Activated T-helper 17 cell treated with anti-CD3 and anti-CD28 coated beads, Interleukin-2, amount 50 U/mL, for 72 hours (primary cell): ENCODE data around the gene YPEL3. TPM values are rescaled to one million over a fixed set of nuclear protein-coding genes. Genes with fewer than 3 reads are reported as not detected.

Experiments
- ATAC-seq: fragments of 150-1000 bp; cut with Tn5 transposase; replicated peaks from 2 replicates; pipeline ENCODE4 v1.10.0; 2021; ENCODE audit warnings: mild to moderate bottlenecking, moderate library complexity
- H3K27ac Mint-ChIP-seq: one replicate; pipeline ENCODE4 v1.8.0; 2022; ENCODE audit warnings: mixed read lengths
- H3K27me3 Mint-ChIP-seq: one replicate; pipeline ENCODE4 v1.8.0; 2022; ENCODE audit warnings: mixed read lengths
- H3K36me3 Mint-ChIP-seq: one replicate; pipeline ENCODE4 v1.8.0; 2022; ENCODE audit warnings: low read depth, mild to moderate bottlenecking, mixed read lengths
- H3K4me1 Mint-ChIP-seq: one replicate; pipeline ENCODE4 v1.8.0; 2022; ENCODE audit warnings: mixed read lengths
- H3K4me3 Mint-ChIP-seq: one replicate; pipeline ENCODE4 v1.8.0; 2022; ENCODE audit warnings: mild to moderate bottlenecking, mixed read lengths
- H3K9me3 Mint-ChIP-seq: one replicate; pipeline ENCODE4 v1.8.0; 2022; ENCODE audit warnings: mixed read lengths
- total RNA-seq, 2 donors: library from RNA; stranded (reverse); gene quantifications; one replicate each; pipeline ENCODE4 v1.2.3, GENCODE V29; 2022

The YPEL3 gene
- total RNA-seq, 2 donors from 2014 or later = 34.7 to 107 TPM

GRCh38 chr16:30112197-30113030 is 16.4 kb upstream of the YPEL3 start:
- peak overlapping the region; percentile 63 for H3K27ac Mint-ChIP-seq
- ATAC-seq = peak; percentile 80
- H3K27me3 Mint-ChIP-seq = no peaks in the 10 kb centered on the region
- H3K9me3 Mint-ChIP-seq = no peaks in the 10 kb centered on the region
- no peak overlapping the region for H3K4me3 Mint-ChIP-seq
- H3K4me1 Mint-ChIP-seq = peaks cover 5% of the 10 kb centered on the region
- peaks cover 47% of the 10 kb centered on the region for H3K36me3 Mint-ChIP-seq

DNA sequence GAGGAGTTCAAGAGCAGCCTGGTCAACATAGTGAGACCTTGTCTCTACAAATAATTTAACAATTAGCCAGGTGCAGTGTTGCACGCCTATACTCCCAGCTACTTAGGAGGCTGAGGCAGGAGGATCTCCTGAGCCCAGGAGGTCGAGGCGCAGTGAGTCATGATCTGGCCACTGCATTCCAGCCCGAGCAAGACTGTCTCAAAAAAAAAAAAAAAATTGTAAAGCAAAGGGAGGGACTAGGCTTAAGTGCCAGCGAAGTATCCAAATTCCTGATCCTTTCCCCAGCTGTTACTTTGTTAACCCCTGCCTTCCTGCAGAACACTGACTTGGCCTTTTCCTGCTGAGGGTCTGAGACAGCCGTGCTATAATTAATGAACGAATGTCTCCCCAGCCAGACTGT is 14.6 kb upstream of the YPEL3 start:
- Mint-ChIP-seq H3K9me3 (no peaks in the 10 kb centered on the region), H3K4me1 (peaks cover 5% of the 10 kb centered on the region), H3K36me3 (peaks cover 46% of the 10 kb centered on the region), H3K27me3 (no peaks in the 10 kb centered on the region), H3K4me3 (no peak overlapping the region), H3K27ac (no peak overlapping the region)
- ATAC-seq = no peak

GRCh38 chr16:30108059-30108850 is 12.2 kb upstream of the YPEL3 start:
- peaks cover 4% of the 10 kb centered on the region for H3K4me1 Mint-ChIP-seq
- no peak overlapping the region for H3K4me3 Mint-ChIP-seq
- no peak for ATAC-seq
- no peak overlapping the region for H3K27ac Mint-ChIP-seq
- H3K36me3 Mint-ChIP-seq = peaks cover 42% of the 10 kb centered on the region
- H3K9me3 Mint-ChIP-seq = no peaks in the 10 kb centered on the region
- H3K27me3 Mint-ChIP-seq = no peaks in the 10 kb centered on the region

DNA sequence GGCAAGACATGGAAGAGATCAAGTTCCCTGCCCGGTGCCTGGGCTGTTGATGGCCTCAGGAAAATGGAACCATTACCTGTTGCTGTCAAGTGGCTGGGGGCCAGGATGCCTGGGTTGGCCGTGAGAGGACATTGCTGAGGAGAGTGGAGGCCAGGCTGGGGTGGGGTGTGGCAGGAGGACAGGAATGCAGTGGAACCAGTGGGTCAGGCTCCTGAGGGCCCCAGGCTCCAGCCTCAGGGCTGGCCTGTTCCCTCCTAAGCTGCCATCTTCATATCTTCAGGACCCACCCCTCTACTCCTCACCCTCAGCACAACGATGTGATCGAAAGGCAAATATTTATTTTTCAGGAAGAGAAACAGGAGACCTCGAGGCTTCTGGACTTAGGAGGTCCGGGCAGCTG is 8.5 kb upstream of the YPEL3 start:
- Mint-ChIP-seq H3K27ac (no peak overlapping the region), H3K9me3 (no peaks in the 10 kb centered on the region)

GRCh38 chr16:30104090-30104489 is 8.1 kb upstream of the YPEL3 start:
- H3K27ac Mint-ChIP-seq = no peak overlapping the region
- H3K4me1 Mint-ChIP-seq = no peaks in the 10 kb centered on the region
- H3K36me3 Mint-ChIP-seq = peaks cover 29% of the 10 kb centered on the region
- no peaks in the 10 kb centered on the region for H3K27me3 Mint-ChIP-seq
- H3K9me3 Mint-ChIP-seq = no peaks in the 10 kb centered on the region
- H3K4me3 Mint-ChIP-seq = no peak overlapping the region
- no peak for ATAC-seq

More for the DNA sequence above, 8.5 kb upstream of the YPEL3 start:
- Mint-ChIP-seq H3K36me3 (peaks cover 29% of the 10 kb centered on the region), H3K27me3 (no peaks in the 10 kb centered on the region), H3K4me1 (no peaks in the 10 kb centered on the region), H3K4me3 (no peak overlapping the region)
- ATAC-seq = no peak

GRCh38 chr16:30096862-30097563 is 1.0 kb upstream of the YPEL3 start:
- Mint-ChIP-seq H3K4me3 (peak overlapping the region; percentile 80), H3K36me3 (peaks cover 37% of the 10 kb centered on the region), H3K4me1 (peaks cover 24% of the 10 kb centered on the region), H3K9me3 (peaks cover 5% of the 10 kb centered on the region), H3K27me3 (no peaks in the 10 kb centered on the region), H3K27ac (peak overlapping the region; percentile 79)
- ATAC-seq = no peak

DNA sequence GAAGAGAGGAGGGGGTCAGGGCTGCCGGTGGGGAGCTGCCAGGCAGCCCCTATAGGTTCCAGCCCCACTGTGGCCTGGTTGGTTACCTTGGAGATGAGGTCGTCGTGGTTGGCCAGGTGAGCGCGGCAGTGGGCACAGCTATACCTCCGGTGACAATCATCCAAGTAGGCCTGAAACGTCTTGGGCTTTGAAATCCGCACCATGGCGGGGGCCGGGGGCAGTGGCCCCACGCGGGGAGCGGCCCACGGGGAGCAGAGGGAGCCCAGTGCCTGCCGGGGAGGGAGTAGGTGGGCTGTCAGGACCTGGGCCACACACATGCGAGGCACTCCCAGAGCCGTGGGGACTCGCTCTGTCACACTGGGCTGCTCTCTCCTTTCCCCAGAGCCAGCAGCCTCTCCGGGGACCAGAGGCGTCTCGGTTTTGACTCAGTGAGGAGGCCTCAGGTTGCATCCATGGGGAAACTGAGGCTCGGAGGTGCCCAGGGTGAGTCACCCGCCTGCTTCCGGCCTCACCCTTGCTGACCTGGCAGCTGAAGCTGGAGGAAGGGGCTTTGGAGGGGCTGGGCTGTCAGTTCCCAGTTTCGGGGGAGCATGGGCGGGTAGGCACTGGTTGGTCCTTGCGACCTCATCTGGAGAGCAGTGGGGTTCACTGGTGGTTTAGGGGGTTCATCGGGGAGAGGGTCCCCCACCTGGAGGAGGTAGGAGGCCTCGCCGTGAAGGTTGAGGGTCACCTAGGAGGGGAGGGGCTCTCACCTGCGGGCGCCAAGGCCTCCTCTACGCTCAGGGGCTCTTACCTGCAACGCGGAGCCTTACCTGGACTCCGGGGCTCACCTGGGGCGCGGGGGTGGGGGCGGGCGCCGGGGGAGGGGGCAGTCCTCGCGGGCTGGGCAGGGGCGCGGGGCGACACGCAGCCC is 591 bp downstream of the YPEL3 start:
- peak overlapping the region; percentile 95 for H3K4me3 Mint-ChIP-seq
- H3K4me1 Mint-ChIP-seq = peaks cover 24% of the 10 kb centered on the region

GRCh38 chr16:30094541-30095165 is 1.4 kb downstream of the YPEL3 start:
- peaks cover 24% of the 10 kb centered on the region for H3K4me1 Mint-ChIP-seq
- H3K27ac Mint-ChIP-seq = peak overlapping the region; percentile 81
- H3K9me3 Mint-ChIP-seq = peaks cover 5% of the 10 kb centered on the region
- no peaks in the 10 kb centered on the region for H3K27me3 Mint-ChIP-seq
- ATAC-seq = no peak
- H3K36me3 Mint-ChIP-seq = peaks cover 37% of the 10 kb centered on the region
- H3K4me3 Mint-ChIP-seq = peak overlapping the region; percentile 95

More for the DNA sequence above, 591 bp downstream of the YPEL3 start:
- peaks cover 5% of the 10 kb centered on the region for H3K9me3 Mint-ChIP-seq
- peak overlapping the region; percentile 81 for H3K27ac Mint-ChIP-seq
- ATAC-seq = no peak
- H3K36me3 Mint-ChIP-seq = peaks cover 37% of the 10 kb centered on the region
- H3K27me3 Mint-ChIP-seq = no peaks in the 10 kb centered on the region

- H3K27ac Mint-ChIP-seq = peak overlapping the region; percentile 87
- peak; percentile 74 for ATAC-seq
- H3K9me3 Mint-ChIP-seq = peaks cover under 1% of the 10 kb centered on the region
- peaks cover 37% of the 10 kb centered on the region for H3K36me3 Mint-ChIP-seq
- no peaks in the 10 kb centered on the region for H3K27me3 Mint-ChIP-seq
- H3K4me3 Mint-ChIP-seq = peak overlapping the region; percentile 95
- peaks cover 20% of the 10 kb centered on the region for H3K4me1 Mint-ChIP-seq
These were observed 3.5 kb downstream of the YPEL3 start for GRCh38 chr16:30092373-30093010.

- ATAC-seq = peak; percentile 79
- H3K9me3 Mint-ChIP-seq = no peaks in the 10 kb centered on the region
- H3K27me3 Mint-ChIP-seq = no peaks in the 10 kb centered on the region
- H3K36me3 Mint-ChIP-seq = peaks cover 33% of the 10 kb centered on the region
- H3K4me3 Mint-ChIP-seq = peak within 1 kb of the TSS; percentile 95
- H3K4me1 Mint-ChIP-seq = peaks cover 20% of the 10 kb centered on the region
- peak within 1 kb of the TSS; percentile 87 for H3K27ac Mint-ChIP-seq
These were observed 4.3 kb downstream of the YPEL3 start, which contains the start of gene TBX6 for GRCh38 chr16:30091474-30092372. TBX6 (minus strand) TSS chr16:30091924; CDS start chr16:30091193, 731 bp downstream.

- Mint-ChIP-seq H3K27ac (no peak overlapping the region), H3K27me3 (no peaks in the 10 kb centered on the region), H3K4me1 (peaks cover 20% of the 10 kb centered on the region), H3K36me3 (peaks cover 31% of the 10 kb centered on the region), H3K4me3 (peak overlapping the region; percentile 95), H3K9me3 (no peaks in the 10 kb centered on the region)
- no peak for ATAC-seq
These were observed 5.2 kb downstream of the YPEL3 start for GRCh38 chr16:30090610-30091331.
